GM18502 (cell line): ENCODE results near the gene STAT5B.

ENCODE experiments used
- ATAC-seq: cut with Tn5 transposase; IDR thresholded peaks from one replicate; pipeline ENCODE4 v1.9.1; 2021; ENCODE audit warnings: mild to moderate bottlenecking; ENCODE audit not compliant: unreplicated experiment, poor library complexity

Gene STAT5B

DNA sequence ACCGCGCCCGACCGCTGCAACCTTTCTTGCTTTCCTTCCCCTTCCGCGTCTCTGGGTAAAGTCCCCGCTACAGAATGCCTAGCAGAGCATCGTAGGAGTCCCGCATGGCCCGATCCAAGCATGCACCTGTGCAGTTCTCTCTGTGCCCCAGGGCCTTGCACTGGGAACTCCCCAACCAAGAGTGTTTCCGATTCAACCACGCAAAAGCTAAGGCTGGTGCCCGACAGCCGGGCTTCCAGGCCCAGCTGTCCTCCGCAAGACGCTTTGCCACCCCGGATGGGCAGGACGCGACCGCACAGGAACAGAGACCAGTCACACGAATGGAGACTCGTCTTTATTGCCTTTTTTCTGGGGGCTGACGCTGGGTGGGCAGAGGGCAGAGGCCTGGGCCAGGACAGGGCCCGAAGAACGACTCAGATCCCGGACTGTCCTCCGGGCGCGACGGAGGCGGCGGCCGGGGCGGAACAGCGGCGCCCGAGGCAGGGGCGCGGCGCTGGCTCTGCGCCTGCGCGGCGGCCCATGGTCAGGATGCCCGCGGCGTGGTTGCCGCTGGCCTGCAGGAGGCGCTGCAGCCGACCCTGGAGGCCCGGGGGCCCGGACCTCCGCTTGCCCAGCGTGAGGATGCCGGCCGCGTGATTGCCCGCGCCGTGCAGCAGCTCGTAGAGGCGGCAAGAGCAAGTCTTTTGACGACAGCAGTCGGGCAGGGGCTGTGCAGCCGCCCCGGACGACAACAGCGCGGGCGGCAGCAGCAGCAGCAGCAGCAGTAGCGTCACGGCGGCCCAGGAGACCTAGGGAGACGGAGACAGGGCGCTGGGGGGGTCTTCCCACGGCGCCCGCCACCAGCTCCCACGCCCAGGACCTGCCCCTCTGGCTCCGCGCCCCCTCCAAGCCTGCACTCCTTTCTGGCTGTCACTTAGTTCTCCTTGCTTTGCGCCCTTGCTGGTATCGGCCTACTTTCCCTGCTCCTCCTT is 92.2 kb downstream of the STAT5B start:
- peak; percentile 76 for ATAC-seq

DNA sequence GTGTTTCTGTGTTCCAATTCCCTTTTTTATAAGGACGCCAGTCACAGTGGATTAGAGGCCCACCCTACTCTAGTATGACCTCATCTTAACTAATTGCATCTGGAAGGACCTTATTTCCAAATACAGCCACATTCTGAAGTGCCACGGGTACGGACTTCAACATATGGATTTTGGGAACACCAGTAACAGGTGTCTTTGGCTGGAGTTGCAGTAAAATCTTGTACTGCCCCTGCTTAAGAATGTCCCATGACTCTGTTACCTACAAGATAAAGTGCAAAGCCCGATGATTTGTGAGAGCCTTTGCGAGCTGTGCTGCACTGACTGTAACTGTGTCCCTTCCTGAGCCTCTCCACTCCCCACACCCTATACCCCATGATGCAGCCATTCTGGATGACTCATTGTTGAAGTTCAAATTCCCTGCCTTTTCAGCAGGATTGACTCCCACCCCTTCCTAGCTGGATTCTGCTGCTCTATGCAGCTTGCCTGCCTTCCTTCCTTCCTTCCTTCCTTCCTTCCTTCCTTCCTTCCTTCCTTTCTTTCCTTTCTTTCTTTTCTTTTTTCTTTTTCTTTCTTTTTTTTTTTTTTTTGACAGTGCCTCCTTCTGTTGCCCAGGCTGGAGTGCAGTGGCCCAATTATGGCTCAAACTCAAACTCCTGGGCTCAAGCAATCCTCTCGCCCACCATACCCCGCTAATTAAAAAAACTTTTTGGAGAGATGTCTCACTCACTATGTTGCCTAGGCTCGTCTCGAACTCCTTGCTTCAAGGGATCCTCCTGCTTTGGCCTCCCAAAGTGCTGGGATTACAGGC is 93.1 kb downstream of the STAT5B start:
- ATAC-seq: no peak

DNA sequence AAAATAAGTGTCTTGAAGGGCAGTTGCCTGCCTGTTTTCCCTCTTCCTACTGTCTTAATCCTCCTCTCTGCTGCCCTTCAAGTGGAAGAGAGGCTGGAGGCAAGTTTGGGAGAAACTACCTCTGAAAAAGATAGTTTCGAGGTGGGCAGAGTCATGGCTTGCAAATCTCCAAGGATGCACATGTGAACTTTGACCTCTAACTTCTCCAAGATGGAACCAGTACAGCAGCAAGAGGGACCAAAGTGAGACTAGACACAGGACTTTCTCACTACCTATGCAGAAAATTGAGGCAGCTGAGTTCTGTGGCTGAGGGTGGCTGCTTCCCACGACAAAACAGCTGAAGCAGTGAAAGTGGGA is 94.4 kb downstream of the STAT5B start:
- ATAC-seq: no peak

DNA sequence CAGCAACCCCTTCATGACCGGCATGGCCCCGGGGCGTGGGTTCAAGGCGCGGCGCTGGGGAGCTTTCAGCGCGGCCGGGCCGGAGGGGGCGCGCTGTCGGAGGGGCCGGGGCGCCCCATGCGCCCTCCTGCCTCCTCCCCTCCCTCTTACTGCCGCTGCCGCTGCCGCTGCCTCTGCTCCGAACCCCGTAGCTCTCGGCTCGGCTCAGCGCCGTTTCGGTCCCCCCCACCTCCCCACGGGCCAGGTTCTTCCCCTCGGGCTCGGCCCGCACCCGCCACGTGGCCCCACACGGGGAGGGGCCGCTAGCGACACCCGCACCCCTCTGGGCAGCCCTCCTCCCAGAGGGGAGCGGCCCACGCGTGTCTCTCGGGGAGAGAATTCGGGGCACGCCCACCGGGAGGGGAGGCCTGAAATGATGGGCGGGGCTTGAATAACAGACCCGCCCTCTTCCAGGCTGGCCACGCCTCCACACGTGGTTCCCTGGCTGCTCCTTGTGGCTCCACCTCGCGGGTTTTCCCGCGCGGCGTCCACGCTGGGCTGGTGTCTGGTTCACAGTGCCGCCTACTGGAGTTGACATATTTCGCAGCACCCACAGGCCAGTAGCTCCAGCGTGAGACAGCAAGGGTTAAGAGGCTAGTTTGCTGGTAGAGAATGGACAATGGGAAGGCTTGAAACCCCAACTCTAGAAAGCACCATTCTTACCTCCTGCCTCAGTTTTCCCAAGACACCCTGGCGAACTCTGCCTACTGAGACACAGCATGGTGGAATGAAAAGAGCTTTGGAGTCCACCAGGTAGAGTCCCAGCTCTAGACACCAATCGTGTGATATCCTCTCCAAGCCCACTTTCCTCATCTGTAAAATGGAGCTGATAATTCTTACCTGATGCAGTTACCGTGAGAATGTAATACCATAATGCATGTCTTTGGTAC is 95.0 kb downstream of the STAT5B start, which contains the start of gene KCNH4:
Gene KCNH4, minus strand, starts transcription at position 221 of the 929 bp plus-strand sequence. Its CDS starts 197 bp downstream, at position 24.
- peak; percentile 43 for ATAC-seq

DNA sequence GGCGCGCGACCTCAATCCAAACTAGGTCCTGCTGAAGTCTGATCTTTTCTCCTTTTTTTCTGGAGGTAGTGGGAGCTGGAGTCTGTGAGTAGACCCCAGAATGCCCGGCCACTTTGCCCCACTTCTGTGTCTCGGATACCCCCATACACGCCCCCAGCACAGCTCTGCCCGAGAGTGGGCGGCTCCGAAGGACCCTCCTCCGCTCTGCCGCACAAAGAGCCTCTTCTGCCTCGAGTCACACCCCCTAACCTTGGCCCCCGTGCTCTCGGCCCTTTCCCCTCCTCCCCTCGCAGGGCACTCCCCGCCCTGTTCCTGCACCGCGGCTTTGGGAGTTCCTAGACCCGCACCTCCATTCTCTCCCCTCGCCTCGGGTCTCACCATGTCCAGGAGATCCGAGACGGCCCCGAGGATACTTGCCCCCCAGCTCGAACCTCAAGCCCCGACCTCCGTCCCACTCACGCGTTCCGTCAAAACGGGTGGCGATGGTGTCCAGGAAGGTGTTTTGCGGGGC is 95.7 kb downstream of the STAT5B start:
- no peak for ATAC-seq

DNA sequence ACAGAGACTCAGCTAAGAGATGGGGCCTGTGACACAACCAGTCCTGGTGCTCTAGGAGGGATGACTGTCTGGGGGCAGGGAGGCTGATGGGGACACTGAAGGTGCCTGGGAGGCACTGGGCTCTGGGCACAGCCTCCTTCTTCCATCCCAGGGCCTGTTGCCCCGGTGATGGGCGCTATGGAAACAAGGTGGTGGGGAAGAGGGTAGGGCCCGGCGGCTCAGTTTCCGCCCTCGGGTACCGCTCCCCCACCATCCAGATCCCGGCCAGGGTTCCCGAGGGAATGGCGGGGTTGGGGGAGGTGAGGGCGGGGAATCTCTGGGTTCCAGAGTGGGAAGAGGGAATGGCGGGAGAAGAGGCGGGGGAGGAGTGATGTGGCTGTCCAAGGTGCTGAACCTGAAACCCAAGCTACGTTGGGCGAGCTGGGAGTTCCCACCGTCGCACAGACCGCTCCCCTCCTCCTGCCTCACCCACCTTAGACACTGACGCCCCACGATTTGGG is 96.2 kb downstream of the STAT5B start:
- ATAC-seq: no peak

DNA sequence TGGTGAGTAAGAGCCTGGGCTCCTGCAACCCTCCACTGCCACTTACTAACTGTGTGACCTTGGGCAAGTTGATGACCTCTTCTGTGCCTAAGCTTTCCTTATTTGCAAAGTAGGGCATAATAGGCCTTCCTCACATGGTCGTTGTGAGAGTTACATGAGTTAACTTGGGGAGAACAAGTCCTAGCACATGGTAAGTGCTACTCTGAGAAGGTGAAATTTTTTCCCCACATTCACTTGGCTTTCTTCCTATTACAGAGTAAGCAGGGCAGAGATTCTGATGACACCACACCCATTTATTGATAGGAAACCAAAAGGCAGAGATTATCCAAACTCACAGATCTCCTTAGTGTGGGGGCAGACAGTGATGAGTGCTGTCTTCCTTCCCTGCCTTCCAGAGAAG is 96.9 kb downstream of the STAT5B start:
- no peak for ATAC-seq

DNA sequence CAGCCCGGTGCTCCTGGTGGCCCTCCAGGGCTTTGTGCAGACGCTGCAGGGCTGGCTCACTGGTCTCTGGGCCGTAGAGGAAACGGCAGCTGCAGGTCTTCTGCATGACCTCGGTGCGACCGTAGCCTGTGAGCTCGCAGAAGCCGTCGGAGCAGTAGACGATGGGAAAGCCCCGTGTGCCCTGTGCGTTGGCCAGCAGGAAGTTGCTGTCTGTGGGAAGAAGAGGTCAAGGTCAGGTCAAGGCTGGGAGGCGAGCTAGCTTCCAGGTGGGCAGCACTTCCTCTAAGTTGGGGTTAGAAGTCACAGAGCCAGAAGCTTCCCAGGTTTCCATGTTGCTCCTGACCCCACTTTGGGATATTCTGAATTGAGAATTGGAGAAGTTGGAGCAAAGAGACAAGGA is 97.4 kb downstream of the STAT5B start:
- ATAC-seq: no peak

DNA sequence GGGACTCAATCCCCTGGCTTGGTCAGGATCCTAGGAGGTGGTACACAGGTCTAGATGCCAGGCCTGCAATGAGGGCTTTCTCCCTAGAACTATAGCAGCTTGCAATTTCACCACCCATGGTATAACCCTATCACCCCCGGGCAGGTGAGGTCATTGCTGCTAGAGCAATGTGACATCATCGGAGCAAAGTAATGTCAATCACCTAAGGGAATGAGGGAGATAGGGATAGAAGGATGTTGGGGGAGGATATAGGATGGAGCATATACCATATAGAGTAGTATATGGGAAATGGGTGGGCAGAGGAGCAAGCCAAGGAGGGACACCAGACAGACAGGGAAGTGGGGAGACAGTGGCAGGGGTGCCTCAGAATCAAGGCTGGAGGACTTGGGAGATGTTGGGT is 98.5 kb downstream of the STAT5B start:
- no peak for ATAC-seq

DNA sequence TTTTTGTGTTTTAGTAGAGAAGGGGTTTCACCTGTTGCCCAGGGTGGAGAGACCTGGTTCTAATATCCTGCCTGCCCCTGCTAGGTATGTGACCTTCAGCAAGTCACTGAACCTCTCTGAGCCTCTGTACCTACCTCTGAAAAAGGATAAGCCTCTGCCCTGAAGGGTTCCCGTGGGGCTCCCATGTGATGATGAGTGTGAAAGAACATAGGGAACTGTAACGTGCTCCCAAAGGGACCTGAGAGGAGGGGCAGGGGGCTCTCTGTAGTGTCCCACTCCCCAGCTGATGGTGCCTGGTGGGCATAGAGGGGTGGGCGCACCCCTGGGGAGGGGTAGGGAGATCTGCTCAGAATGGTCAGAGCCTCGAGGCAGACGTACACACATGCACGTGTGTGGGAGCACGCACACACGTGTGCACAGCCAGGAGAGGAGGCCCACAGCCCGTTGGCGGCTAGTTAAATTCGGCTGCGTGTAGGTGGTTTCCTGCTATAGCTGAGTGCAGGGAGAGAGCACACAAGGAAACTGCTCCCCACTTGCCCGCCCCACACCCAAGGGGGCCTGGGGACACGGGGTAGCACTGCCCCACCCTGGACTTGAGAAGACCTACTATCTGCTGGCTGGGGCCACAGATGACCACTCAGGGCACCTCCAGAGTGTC is 101.9 kb downstream of the STAT5B start:
- no peak for ATAC-seq

DNA sequence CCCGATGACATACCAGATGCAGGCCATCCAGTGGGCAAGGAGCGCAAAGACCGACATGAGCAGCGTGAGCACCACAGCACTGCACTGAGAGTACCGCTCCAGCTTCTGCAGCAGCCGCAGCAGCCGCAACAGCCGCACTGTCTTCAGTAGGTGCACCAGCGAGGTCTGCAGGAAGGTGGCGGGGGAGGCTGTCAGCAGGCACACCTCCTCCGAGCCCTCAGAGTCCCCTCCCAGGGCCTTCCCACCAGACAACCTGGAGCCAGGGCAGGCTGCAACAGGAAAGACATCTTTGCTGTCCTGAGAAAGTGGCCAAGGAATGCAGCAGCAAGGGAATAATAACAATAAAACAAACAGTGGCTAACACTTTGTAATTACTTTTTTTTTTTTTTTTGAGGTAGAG is 104.4 kb downstream of the STAT5B start:
- no peak for ATAC-seq

DNA sequence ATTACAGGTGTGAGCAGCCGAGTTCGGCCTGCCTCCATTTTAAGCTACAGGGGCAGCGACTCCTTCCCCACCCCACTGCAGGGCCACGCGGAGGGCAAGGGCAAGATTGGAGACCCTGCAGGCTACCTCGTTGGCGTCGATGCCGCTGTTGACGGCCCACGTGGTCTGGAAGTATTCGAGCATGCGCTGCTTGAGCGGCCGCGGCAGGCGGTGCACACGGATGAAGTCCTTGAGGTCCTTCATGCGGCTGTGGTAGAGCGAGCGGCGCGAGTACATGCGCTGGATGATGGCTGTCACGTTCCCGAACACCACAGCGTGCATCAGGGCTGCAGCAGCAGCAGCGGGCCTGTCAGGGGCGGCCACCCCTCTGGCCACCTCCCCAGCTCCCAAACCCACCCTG is 106.8 kb downstream of the STAT5B start:
- ATAC-seq: no peak

DNA sequence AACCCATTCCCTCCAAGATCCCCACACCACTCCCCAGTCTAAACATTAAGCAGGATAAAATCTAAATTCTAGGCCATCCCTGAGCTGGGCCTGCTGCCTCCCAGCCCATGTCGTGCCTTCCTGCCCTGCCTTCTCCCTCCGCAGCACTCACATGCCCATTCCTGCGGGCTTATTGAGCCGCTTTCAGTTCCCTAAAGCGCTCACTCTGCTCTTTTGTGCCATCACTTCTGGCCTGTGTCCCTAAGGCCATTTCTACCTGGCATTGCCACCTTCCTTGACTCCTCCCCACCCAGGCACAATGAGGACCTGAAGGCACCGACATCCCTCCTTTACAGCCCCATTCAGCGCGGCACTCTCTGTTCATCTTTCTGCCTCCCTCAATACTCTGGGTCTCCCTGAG is 108.4 kb downstream of the STAT5B start:
- ATAC-seq: no peak

DNA sequence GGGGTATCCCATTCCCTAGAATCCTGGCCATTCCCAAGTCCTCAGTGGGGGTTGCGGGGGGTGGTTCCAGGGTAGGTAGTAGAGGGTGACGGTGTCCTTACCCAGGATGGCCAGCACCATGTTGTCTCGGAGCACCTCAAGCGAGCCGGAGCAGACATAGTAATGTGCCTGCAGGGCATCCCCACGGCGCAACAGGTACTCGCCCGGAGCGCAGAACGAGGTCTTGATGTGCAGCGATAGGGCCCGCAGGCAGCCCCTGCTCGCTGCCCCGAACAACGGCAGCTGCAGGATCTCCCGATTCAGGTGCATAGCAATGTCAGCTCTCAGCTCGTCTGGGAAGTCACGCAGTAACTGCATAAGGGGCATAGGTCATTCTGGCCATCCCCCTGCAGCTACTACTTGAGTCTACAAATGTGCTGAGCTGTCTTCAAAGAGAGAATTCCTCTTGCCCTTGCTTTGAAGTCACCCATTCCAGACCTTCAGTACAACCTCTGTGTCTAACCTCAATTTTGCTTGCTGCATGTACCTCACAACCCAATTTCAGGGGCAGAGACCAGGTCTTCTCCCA is 109.9 kb downstream of the STAT5B start:
- no peak for ATAC-seq

DNA sequence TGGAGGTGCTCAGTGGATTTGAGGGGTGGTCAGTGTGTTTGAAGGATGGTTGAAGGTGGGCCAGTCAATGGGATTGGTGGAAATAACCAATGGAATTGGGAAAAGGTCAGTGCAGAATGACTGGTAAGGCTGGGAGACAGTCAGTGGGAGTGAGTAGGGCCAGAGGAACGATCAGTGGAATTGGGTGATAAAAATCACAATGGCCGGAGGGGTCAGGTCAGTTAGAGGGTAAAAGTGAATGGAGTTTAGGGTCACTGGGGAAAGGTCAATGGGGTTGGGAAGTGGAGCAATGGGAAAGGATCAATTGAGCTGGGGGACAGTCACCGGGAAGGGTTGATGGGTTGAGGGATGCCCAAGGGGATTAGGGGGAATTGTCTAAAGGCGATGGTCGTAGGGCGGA is 110.4 kb downstream of the STAT5B start:
- no peak for ATAC-seq

DNA sequence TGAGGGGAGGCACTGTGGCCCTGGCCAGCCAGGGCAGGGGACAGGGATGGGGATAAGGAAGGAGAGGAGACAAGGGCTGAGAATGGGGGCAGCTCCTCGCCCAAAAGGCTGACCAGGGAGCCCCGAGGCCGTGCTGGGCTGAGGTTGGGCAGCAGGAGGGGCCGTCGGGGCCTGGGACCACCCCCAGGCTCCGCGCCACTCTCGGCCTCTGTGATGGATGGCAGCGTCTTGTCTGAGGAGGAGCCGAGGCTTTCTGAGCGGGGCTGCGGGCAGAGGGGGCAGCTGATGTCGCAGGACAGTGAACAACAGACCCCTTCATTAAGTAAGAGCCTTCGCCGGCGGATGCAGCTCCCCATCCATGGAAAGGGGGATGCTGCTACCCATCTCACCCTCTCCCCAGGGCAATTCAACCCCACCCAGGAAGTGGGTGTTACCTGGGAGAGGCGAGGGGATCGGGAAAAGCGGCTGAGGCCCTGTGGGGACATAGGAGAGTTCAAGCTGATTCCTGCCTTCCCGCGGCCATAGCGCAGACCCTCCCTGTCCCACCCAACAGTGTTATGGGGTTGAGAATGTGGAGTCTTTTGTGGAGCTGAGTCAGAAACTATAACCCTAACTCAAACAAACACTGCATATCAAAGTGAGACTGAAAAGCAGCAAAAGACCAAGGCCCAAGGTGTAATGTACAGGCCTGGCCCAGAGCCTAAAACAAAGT is 112.3 kb downstream of the STAT5B start:
- ATAC-seq: no peak

DNA sequence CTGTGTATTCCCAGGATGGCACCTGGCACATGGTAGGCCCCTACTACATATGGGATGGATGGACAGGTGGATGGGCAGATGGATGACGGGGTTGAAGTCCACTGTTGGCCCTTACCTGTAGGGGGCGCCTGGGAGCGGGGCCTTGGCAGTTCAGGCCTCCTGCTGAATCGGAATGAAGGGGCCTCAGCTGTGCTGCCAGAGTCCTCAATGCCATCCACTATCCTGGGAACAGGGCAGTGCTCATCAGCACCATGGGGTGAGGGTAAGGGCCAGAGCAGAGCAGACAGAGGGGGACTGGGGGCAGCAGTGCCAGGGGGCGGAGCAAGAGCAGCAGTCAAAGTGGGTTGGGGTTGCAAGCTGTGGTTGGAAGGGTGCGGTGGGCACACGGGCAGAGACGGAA is 113.1 kb downstream of the STAT5B start:
- ATAC-seq: no peak

DNA sequence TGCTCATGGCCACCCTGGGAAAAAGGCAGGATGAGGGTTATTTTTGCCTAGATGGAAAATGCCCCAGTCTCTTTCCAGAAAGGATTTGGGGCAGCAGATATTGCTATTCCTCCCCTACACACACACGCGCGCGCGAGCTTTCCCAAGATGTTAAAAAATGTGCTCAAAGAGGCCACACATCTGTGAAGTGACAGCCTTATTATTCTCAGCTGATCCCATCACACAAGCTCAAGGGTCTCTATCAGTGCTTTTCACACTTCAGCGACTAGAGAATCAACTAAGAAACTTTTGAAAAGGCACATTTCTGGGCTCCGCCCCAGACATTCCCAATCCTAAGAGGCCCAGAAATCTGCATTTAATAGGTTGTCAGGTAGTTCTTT is 115.7 kb downstream of the STAT5B start:
- ATAC-seq: no peak
